Nephron (organoid): ENCODE measurements around the gene TGM2.

ENCODE experiments used
- H3K27ac Mint-ChIP-seq, 3 experiments: 2 replicates each; pipeline ENCODE4 v1.8.0; 2020; ENCODE audit warnings: mixed read lengths in 3 of 3, mild to moderate bottlenecking in 2 of 3, moderate library complexity in 1 of 3
- H3K27me3 Mint-ChIP-seq: 2 replicates; pipeline ENCODE4 v1.8.0; 2021; ENCODE audit warnings: low read depth, mild to moderate bottlenecking, moderate library complexity, mixed read lengths
- H3K36me3 Mint-ChIP-seq: 2 replicates; pipeline ENCODE4 v1.8.0; 2020; ENCODE audit warnings: low read depth, mixed read lengths
- H3K4me1 Mint-ChIP-seq: 2 replicates; pipeline ENCODE4 v1.8.0; 2020; ENCODE audit warnings: mixed read lengths
- H3K4me3 Mint-ChIP-seq, 3 experiments: 2 replicates each; pipeline ENCODE4 v1.8.0; 2020; ENCODE audit warnings: mild to moderate bottlenecking in 3 of 3, mixed read lengths in 3 of 3, moderate library complexity in 2 of 3
- H3K9me3 Mint-ChIP-seq: 2 replicates; pipeline ENCODE4 v1.8.0; 2020; ENCODE audit warnings: mixed read lengths
- TF ChIP-seq, protein P1 (sequence below), 3 experiments: fragments of 200-600 bp; sonication (generic); IDR thresholded peaks; one replicate each; pipeline ENCODE4 v1.5.0; 2021; ENCODE audit warnings: antibody characterized with exemption in 3 of 3; ENCODE audit not compliant: unreplicated experiment in 3 of 3

Gene TGM2

DNA sequence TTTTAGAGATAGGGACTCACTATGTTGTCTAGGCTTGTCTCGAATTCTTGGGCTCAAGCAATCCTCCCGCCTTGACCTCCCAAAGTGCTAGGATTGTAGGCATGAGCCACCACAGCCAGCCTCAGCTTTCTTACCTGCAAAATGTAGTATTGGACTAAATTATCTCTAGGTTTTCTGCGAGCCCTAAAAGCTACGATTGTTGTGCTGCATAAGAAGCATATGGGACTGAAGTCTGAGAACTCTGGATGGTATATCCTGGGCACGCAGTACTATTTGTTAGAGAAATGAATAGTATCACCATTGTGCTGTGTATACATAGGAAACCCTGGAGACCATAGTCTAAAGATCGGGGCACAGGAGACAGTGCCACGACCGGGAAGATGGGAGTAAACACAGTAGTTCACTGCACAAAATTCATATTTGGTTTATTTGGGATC is 71.4 kb downstream of the TGM2 start:
- H3K4me3 Mint-ChIP-seq, result no peak overlapping the region
- TF ChIP-seq, protein P1, sequence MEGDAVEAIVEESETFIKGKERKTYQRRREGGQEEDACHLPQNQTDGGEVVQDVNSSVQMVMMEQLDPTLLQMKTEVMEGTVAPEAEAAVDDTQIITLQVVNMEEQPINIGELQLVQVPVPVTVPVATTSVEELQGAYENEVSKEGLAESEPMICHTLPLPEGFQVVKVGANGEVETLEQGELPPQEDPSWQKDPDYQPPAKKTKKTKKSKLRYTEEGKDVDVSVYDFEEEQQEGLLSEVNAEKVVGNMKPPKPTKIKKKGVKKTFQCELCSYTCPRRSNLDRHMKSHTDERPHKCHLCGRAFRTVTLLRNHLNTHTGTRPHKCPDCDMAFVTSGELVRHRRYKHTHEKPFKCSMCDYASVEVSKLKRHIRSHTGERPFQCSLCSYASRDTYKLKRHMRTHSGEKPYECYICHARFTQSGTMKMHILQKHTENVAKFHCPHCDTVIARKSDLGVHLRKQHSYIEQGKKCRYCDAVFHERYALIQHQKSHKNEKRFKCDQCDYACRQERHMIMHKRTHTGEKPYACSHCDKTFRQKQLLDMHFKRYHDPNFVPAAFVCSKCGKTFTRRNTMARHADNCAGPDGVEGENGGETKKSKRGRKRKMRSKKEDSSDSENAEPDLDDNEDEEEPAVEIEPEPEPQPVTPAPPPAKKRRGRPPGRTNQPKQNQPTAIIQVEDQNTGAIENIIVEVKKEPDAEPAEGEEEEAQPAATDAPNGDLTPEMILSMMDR (IDR thresholded peaks at IDR 0.05; ENCODE audit: unreplicated experiment in 3 of 3), result no peak
- no peaks in the 10 kb centered on the region for H3K9me3 Mint-ChIP-seq
- peak overlapping the region in 1 of 3 experiments; percentile 44 for H3K27ac Mint-ChIP-seq
- H3K4me1 Mint-ChIP-seq, result peaks cover 35% of the 10 kb centered on the region
- H3K27me3 Mint-ChIP-seq, result no peaks in the 10 kb centered on the region
- peaks cover 28% of the 10 kb centered on the region for H3K36me3 Mint-ChIP-seq

DNA sequence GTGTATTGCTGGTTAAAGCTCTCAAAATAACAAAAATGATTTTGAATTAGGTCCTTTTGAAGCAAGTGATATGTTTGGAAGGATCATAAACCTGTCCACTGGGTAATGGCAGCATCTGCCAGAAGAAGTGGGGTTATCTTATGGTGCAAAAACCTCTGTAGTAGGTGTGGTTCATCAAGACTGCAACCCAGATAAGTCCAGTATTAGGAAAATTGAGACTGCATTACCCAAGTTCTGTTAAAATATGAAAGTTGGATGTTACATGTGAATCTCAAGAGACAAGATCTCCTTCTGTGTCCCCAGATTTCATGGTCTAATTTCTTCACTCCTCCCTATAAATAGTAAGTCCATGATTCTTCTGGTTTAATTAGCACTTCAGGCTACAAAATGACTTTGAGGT is 72.2 kb downstream of the TGM2 start:
- Mint-ChIP-seq H3K36me3 (peaks cover 35% of the 10 kb centered on the region), H3K4me1 (peaks cover 40% of the 10 kb centered on the region), H3K4me3 (no peak overlapping the region), H3K9me3 (no peaks in the 10 kb centered on the region), H3K27ac (no peak overlapping the region), H3K27me3 (no peaks in the 10 kb centered on the region)
- TF ChIP-seq, protein P1 (IDR thresholded peaks at IDR 0.05; ENCODE audit: unreplicated experiment in 3 of 3), result no peak

DNA sequence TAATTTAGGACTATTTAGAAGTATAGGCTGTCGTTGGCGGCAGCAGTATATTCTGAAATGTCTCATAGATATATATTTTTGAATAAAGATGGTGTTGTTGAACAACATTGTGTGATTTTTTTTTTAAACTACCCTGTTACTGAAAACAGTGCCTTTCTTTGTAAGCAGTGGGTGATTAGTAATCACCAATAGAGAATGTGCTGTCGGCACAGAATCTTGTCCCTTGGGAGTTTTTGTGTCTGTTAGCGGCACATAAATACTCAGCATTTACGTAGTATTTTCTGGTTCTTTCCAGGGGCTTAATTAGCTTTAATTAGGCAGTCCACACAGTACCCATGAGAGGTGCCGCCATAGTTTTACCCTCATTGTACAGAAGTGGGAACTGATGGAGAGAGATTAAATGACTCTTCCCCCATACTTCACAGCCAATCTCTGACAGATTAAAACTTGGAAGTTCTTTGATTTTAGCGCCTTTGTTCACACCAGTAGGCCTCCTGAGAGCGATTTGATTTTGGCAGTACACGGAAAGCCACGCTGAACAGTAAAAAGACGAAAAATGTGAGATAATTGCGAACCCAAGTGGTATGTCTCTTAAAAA is 72.7 kb downstream of the TGM2 start:
- H3K27ac Mint-ChIP-seq, result peak overlapping the region in 1 of 3 experiments; percentile 71
- H3K27me3 Mint-ChIP-seq, result no peaks in the 10 kb centered on the region
- H3K36me3 Mint-ChIP-seq, result peaks cover 39% of the 10 kb centered on the region
- H3K9me3 Mint-ChIP-seq, result no peaks in the 10 kb centered on the region
- H3K4me3 Mint-ChIP-seq, result no peak overlapping the region
- TF ChIP-seq, protein P1 (IDR thresholded peaks at IDR 0.05; ENCODE audit: unreplicated experiment in 3 of 3), result no peak
- H3K4me1 Mint-ChIP-seq, result peaks cover 40% of the 10 kb centered on the region

DNA sequence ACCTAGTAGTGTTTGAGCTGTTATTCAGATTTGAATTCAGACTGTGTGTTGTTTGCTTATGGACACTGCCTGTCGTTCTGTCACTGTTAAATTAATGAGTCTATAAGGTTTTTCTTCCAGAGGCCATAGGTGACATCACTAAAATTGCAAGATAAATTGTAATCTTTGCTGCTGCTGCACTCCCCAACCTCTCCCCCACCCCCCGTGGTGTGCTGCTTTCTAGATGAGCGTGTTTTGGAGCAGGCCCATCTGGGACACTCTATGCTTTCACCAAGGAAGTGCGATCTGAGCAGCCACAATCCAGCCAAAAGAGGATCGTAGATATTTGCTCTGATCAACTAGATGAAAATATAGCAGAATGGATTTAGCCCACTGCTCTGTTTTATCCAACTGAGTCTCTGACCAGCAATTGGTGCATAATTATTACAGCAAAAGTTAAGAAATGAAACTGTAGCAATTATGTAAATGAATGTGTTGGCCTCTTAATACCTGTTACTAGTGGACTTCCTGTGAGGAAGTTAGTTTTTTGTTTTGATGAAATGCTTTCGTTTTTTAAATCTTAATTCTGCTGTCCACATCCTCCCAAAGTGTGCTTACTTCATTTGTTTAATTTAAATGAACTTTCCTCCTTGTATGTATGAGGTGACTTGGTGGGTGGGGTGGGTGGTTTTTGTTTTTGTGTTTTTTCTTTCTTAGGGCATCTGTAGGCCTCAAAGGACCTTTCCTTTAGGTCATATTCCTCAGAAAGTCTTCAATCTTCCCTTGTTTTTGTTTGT is 73.4 kb downstream of the TGM2 start:
- TF ChIP-seq, protein P1 (IDR thresholded peaks at IDR 0.05; ENCODE audit: unreplicated experiment in 3 of 3), result no peak
- H3K9me3 Mint-ChIP-seq, result no peaks in the 10 kb centered on the region
- H3K36me3 Mint-ChIP-seq, result peaks cover 39% of the 10 kb centered on the region
- H3K27me3 Mint-ChIP-seq, result no peaks in the 10 kb centered on the region
- peaks cover 40% of the 10 kb centered on the region for H3K4me1 Mint-ChIP-seq
- no peak overlapping the region for H3K4me3 Mint-ChIP-seq
- peak overlapping the region; percentile 65 to 82 (median 71) for H3K27ac Mint-ChIP-seq

DNA sequence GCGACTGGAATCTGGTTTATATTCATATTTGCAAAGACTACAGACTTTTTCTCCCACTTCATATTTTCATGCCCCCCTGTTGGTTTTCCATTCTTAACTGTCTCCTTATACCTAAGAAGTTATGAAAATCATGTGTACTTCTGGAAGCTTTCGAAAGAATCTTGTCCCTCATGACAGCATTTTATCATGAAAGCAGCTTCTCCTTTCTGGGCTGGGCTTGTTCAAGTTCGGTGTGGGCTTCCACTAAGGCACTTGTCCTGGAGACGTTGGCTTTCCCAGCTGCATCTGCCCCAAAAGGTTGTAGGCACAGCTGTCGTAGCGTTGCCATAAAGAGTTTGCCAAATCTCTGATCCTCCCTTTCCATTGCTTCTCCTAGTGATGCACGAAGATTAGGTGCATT is 75.0 kb downstream of the TGM2 start:
- TF ChIP-seq, protein P1 (IDR thresholded peaks at IDR 0.05; ENCODE audit: unreplicated experiment in 3 of 3), result no peak
- no peaks in the 10 kb centered on the region for H3K9me3 Mint-ChIP-seq

More for the DNA sequence above, 75.0 kb downstream of the TGM2 start:
- H3K4me1 Mint-ChIP-seq, result peaks cover 42% of the 10 kb centered on the region
- H3K4me3 Mint-ChIP-seq, result no peak overlapping the region
- peaks cover 52% of the 10 kb centered on the region for H3K36me3 Mint-ChIP-seq
- H3K27me3 Mint-ChIP-seq, result no peaks in the 10 kb centered on the region
- H3K27ac Mint-ChIP-seq, result peak overlapping the region in 1 of 3 experiments; percentile 60
